ENCODE results near the gene RBMS3. TPM values are rescaled to one million over a fixed set of nuclear protein-coding genes. Genes with fewer than 3 reads are reported as not detected.

Gene RBMS3
- polyA plus RNA-seq, 1 experiment: 33.4 TPM

GRCh38 chr3:29731050-29731449 lies 450.2 kb downstream of the RBMS3 start:
- Histone ChIP-seq H3K27me3 (ENCODE audit: control insufficient read depth, insufficient read depth, low read length) (no peaks in the 10 kb centered on the region), H3K4me3 (ENCODE audit: low read depth, low read length) (no peak overlapping the region), H3K9me3 (ENCODE audit: control insufficient read depth, insufficient read depth, low read length) (no peaks in the 10 kb centered on the region), H3K27ac (ENCODE audit: low read depth, low read length) (no peak overlapping the region)
- CTCF ChIA-PET: no interaction called here
- no peak for TF ChIP-seq CTCF (IDR thresholded peaks at IDR 0.05; ENCODE audit: low read depth, low read length)
- POLR2A ChIA-PET: no interaction called here
- DNase-seq (ENCODE audit: low read depth, low spot score): no peak

- no peak overlapping the region for H3K27ac ChIP-seq (ENCODE audit: low read depth, low read length)
- no peak for TF ChIP-seq CTCF (IDR thresholded peaks at IDR 0.05; ENCODE audit: low read depth, low read length)
- DNase-seq (ENCODE audit: low read depth, low spot score): no peak
- H3K27me3 ChIP-seq (ENCODE audit: control insufficient read depth, insufficient read depth, low read length): no peaks in the 10 kb centered on the region
- POLR2A ChIA-PET: no interaction called here
- CTCF ChIA-PET: no interaction called here
- no peak overlapping the region for H3K4me3 ChIP-seq (ENCODE audit: low read depth, low read length)
- H3K9me3 ChIP-seq (ENCODE audit: control insufficient read depth, insufficient read depth, low read length): no peaks in the 10 kb centered on the region
Observed at GRCh38 chr3:29741231-29741630, 460.4 kb downstream of the RBMS3 start.

GRCh38 chr3:29745232-29745870 lies 464.5 kb downstream of the RBMS3 start:
- H3K4me3 ChIP-seq (ENCODE audit: low read depth, low read length): no peak overlapping the region
- H3K9me3 ChIP-seq (ENCODE audit: control insufficient read depth, insufficient read depth, low read length): no peaks in the 10 kb centered on the region
- H3K27me3 ChIP-seq (ENCODE audit: control insufficient read depth, insufficient read depth, low read length): no peaks in the 10 kb centered on the region
- TF ChIP-seq CTCF (IDR thresholded peaks at IDR 0.05; ENCODE audit: low read depth, low read length): no peak
- POLR2A ChIA-PET: interaction anchor here (0.7 kb wide), 1 partner anchor 115 kb away, joined by 3 read pairs; no protein-coding TSS in a partner anchor
- no peak overlapping the region for H3K27ac ChIP-seq (ENCODE audit: low read depth, low read length)
- no peak for DNase-seq (ENCODE audit: low read depth, low spot score)
- CTCF ChIA-PET: no interaction called here

GRCh38 chr3:29746163-29746760 lies 465.4 kb downstream of the RBMS3 start:
- no peak overlapping the region for H3K27ac ChIP-seq (ENCODE audit: low read depth, low read length)
- no peaks in the 10 kb centered on the region for H3K9me3 ChIP-seq (ENCODE audit: control insufficient read depth, insufficient read depth, low read length)
- POLR2A ChIA-PET: no interaction called here
- no peak for TF ChIP-seq CTCF (IDR thresholded peaks at IDR 0.05; ENCODE audit: low read depth, low read length)
- H3K4me3 ChIP-seq (ENCODE audit: low read depth, low read length): no peak overlapping the region
- DNase-seq (ENCODE audit: low read depth, low spot score): no peak
- H3K27me3 ChIP-seq (ENCODE audit: control insufficient read depth, insufficient read depth, low read length): no peaks in the 10 kb centered on the region
- CTCF ChIA-PET: no interaction called here

DNA sequence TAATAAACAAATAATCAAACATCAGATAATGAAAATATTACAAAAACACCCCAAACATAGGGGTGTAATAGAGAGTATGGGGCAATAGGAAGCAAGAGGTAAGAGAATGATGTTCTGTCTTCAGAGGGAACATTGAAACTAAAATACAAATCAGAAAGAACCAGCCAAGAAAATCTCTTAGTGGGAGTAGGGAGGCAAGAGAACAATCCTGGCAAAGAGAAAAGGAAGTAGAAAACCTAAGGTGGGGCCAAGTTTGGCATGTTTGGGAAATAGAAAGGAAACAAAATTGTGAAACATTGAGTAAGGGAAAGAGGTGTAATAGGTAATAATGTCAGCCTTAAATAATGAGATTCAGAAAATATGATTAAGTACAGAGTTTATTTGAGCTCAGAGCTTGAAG lies 467.1 kb downstream of the RBMS3 start:
- no peak for DNase-seq (ENCODE audit: low read depth, low spot score)
- H3K27ac ChIP-seq (ENCODE audit: low read depth, low read length): no peak overlapping the region
- ChIA-PET CTCF (interaction anchor here (0.6 kb wide), 1 partner anchor 467 kb away, joined by 3 read pairs; the partner anchor contains the start of gene RBMS3), POLR2A (no interaction called here)
- H3K4me3 ChIP-seq (ENCODE audit: low read depth, low read length): no peak overlapping the region
- no peaks in the 10 kb centered on the region for H3K9me3 ChIP-seq (ENCODE audit: control insufficient read depth, insufficient read depth, low read length)
- no peak for TF ChIP-seq CTCF (IDR thresholded peaks at IDR 0.05; ENCODE audit: low read depth, low read length)
- H3K27me3 ChIP-seq (ENCODE audit: control insufficient read depth, insufficient read depth, low read length): no peaks in the 10 kb centered on the region

All from AG04450 (cell line).